ENCODE measurements around the gene ANO10.

DNA sequence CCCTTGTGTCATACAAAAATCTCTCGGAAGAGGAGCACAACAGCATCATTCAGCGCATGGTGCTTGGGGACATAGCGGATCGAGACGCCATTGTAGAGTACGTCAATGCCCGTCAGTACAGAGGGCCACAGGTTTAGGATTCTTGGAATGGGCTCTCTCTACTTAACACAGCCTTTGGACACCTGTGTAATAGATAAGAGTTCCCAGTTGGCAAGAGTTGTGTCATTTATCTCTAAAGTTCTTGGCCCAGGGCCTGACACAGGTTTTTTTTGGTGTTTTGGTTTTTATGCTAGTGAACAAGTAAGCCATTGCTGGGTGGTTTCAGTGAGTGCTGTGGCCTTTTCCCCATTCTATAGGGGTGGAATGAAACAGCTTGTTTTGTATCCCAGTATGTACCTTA lies 281.4 kb downstream of the ANO10 start:
- TF ChIP-seq, protein P1, sequence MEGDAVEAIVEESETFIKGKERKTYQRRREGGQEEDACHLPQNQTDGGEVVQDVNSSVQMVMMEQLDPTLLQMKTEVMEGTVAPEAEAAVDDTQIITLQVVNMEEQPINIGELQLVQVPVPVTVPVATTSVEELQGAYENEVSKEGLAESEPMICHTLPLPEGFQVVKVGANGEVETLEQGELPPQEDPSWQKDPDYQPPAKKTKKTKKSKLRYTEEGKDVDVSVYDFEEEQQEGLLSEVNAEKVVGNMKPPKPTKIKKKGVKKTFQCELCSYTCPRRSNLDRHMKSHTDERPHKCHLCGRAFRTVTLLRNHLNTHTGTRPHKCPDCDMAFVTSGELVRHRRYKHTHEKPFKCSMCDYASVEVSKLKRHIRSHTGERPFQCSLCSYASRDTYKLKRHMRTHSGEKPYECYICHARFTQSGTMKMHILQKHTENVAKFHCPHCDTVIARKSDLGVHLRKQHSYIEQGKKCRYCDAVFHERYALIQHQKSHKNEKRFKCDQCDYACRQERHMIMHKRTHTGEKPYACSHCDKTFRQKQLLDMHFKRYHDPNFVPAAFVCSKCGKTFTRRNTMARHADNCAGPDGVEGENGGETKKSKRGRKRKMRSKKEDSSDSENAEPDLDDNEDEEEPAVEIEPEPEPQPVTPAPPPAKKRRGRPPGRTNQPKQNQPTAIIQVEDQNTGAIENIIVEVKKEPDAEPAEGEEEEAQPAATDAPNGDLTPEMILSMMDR (IDR thresholded peaks at IDR 0.05; ENCODE audit: low read length): no peak
- no peak for TF ChIP-seq EZH2 (IDR thresholded peaks at IDR 0.05; ENCODE audit: borderline replicate concordance, low read length)

All from OCI-LY1 (cell line).